GM12878 (cell line): ENCODE data around the gene SUCO. TPM values are rescaled to one million over a fixed set of nuclear protein-coding genes. Genes with fewer than 3 reads are reported as not detected.

Source experiments
- ATAC-seq: fragments of 200-7000 bp; cut with Tn5 transposase; 3 replicates; pipeline ENCODE4 v1.9.1; 2020; ENCODE audit warnings: mild to moderate bottlenecking, moderate library complexity
- BruUV-seq: library from RNA; stranded (reverse); fragments of 400-500 nt; replicated peaks from 2 replicates; lab custom pipeline; 2021; lab: Mats Ljungman, UMichigan
- CTCF ChIA-PET: fragments of 300-600 bp; sonication (Branson Sonifier 250); formaldehyde crosslinking; extraction: SDS; loops from one replicate; lab custom pipeline; 2021; ENCODE audit warnings: inconsistent platforms; lab: Yijun Ruan, JAX
- POLR2A ChIA-PET: fragments of 350-600 bp; formaldehyde crosslinking; extraction: SDS; loops from one replicate; lab custom pipeline; 2021; ENCODE audit warnings: inconsistent platforms; lab: Charles Lee
- RAD21 ChIA-PET: fragments of 300-600 bp; sonication (Branson Sonifier 250); formaldehyde crosslinking; loops from one replicate; lab custom pipeline; 2023; ENCODE audit warnings: antibody characterized with exemption; ENCODE audit not compliant: unreplicated experiment; lab: Charles Lee
- SMC1A ChIA-PET: fragments of 300-600 bp; sonication (Branson Sonifier 250); formaldehyde crosslinking; loops from one replicate; lab custom pipeline; 2023; ENCODE audit not compliant: unreplicated experiment, uncharacterized antibody; lab: Charles Lee
- DNase-seq: peaks from one replicate; pipeline ENCODE4 v3.0.0-alpha.2; 2011; ENCODE audit warnings: low read depth, low spot score
- FAIRE-seq: peaks from 3 replicates; lab custom pipeline; 2011; peaks lifted over from hg19 to GRCh38; lab: Jason Lieb, UNC
- H2AFZ ChIP-seq: 2 replicates; pipeline ENCODE4 v1.6.0; 2011; ENCODE audit warnings: low read depth, low read length, control low read depth; ENCODE audit not compliant: control insufficient read depth
- H3K27ac ChIP-seq: 2 replicates; pipeline ENCODE4 v1.5.1; 2011; ENCODE audit warnings: control low read depth; ENCODE audit not compliant: control insufficient read depth, insufficient read depth
- H3K27me3 ChIP-seq, 2 experiments: replicated peaks in 1 of 2; 2 replicates each; pipeline versions ENCODE4 v1.6.0 to v1.6.1; 2011; ENCODE audit warnings: low read length in 1 of 2; ENCODE audit not compliant: control insufficient read depth in 2 of 2, insufficient read depth in 2 of 2
- H3K36me3 ChIP-seq, 2 experiments: 2 replicates each; pipeline ENCODE4 v1.5.1; 2011; ENCODE audit warnings: low read length in 1 of 2; ENCODE audit not compliant: control insufficient read depth in 2 of 2, insufficient read depth in 2 of 2
- H3K4me1 ChIP-seq: 2 replicates; pipeline ENCODE4 v1.6.1; 2011; ENCODE audit warnings: mild to moderate bottlenecking, low read length, moderate library complexity, mixed read lengths; ENCODE audit not compliant: control insufficient read depth, insufficient read depth
- H3K4me2 ChIP-seq: 2 replicates; pipeline ENCODE4 v1.6.0; 2011; ENCODE audit warnings: control low read depth; ENCODE audit not compliant: control insufficient read depth, insufficient read depth
- H3K4me3 ChIP-seq: fragments of 200-600 bp; sonication (generic); 2 replicates; pipeline ENCODE4 v1.5.1; 2016
- H3K79me2 ChIP-seq: 2 replicates; pipeline ENCODE4 v1.6.0; 2011; ENCODE audit warnings: low read length; ENCODE audit not compliant: control insufficient read depth, insufficient read depth
- H3K9ac ChIP-seq: 2 replicates; pipeline ENCODE4 v1.8.0; 2011; ENCODE audit warnings: low read length, control low read depth, mixed read lengths; ENCODE audit not compliant: control insufficient read depth, insufficient read depth
- H3K9me3 ChIP-seq: replicated peaks from 3 replicates; pipeline ENCODE4 v1.5.1; 2011; ENCODE audit warnings: mild to moderate bottlenecking, low read length; ENCODE audit not compliant: control insufficient read depth, insufficient read depth
- H4K20me1 ChIP-seq: 2 replicates; pipeline ENCODE4 v1.6.0; 2011; ENCODE audit not compliant: control insufficient read depth, insufficient read depth
- CHD2 ChIP-seq: IDR thresholded peaks from 2 replicates; pipeline ENCODE4 v1.6.1; 2011; ENCODE audit warnings: low read depth, low read length, improper control_type of control experiment, borderline replicate concordance
- CTCF ChIP-seq, 3 experiments: IDR thresholded peaks in 2 of 3; conservative IDR thresholded peaks in 1 of 3; 2 replicates each; pipeline ENCODE4 v1.5.1; 2011; ENCODE audit warnings: low read depth in 3 of 3, low read length in 3 of 3, mild to moderate bottlenecking in 3 of 3, control low read depth in 2 of 3, moderate library complexity in 2 of 3, inconsistent platforms in 1 of 3, mixed read lengths in 1 of 3; ENCODE audit not compliant: control insufficient read depth in 2 of 3, insufficient read depth in 1 of 3; ENCODE audit errors: extremely low read depth in 1 of 3
- GABPA ChIP-seq: IDR thresholded peaks from 2 replicates; pipeline ENCODE4 v1.6.1; 2014; ENCODE audit warnings: antibody characterized with exemption, low read depth, mild to moderate bottlenecking, inconsistent platforms
- MEF2B ChIP-seq: fragments of 450-650 bp; IDR thresholded peaks from 2 replicates; pipeline ENCODE4 v1.6.1; 2018; ENCODE audit warnings: mild to moderate bottlenecking, moderate library complexity; ENCODE audit not compliant: partially characterized antibody, poor library complexity, severe bottlenecking
- MYC ChIP-seq: IDR thresholded peaks from 2 replicates; pipeline ENCODE4 v1.6.1; 2011; ENCODE audit warnings: mild to moderate bottlenecking, low read length, moderate library complexity, inconsistent platforms; ENCODE audit not compliant: insufficient read depth, insufficient replicate concordance, insufficient read length, severe bottlenecking
- PAX8 ChIP-seq: fragments of 450-650 bp; IDR thresholded peaks from 2 replicates; pipeline ENCODE4 v1.6.1; 2017; ENCODE audit warnings: mild to moderate bottlenecking, moderate library complexity
- TCF7 ChIP-seq: IDR thresholded peaks from 2 replicates; pipeline ENCODE4 v1.6.1; 2014; ENCODE audit warnings: antibody characterized with exemption, borderline replicate concordance
- ZSCAN29 ChIP-seq: fragments of 450-650 bp; IDR thresholded peaks from 2 replicates; pipeline ENCODE4 v1.6.1; 2017; ENCODE audit warnings: mild to moderate bottlenecking, moderate library complexity
- WGBS: methylation state at CpG from one replicate; pipeline ENCODE4 v1.1.6; 2016; ENCODE audit warnings: low lambda C conversion rate; ENCODE audit not compliant: insufficient replicate concordance, insufficient coverage; ENCODE audit errors: missing lambda C conversion rate; 5-methylcytosine and 5-hydroxymethylcytosine counted together
- in situ Hi-C: fragments of 300-500 bp; cut with MboI; formaldehyde crosslinking; loops from 9 replicates; pipeline ENCODE4 v1.14.3; 2018; ENCODE audit warnings: mixed read lengths
- intact Hi-C: fragments of 100-400 bp; cut with micrococcal nuclease; formaldehyde crosslinking; loops from one replicate; pipeline ENCODE4 v1.14.2; 2022; ENCODE audit not compliant: unreplicated experiment
- polyA plus RNA-seq, 11 experiments: library from polyadenylated mRNA; depleted of rRNA in 4 of 11; unstranded in 6 of 11; stranded (reverse) in 5 of 11; fragments of >200 nt; fragmentation: Nextera tagmentation in 4 of 11; fragmentation: Illumina TruSeq in 1 of 11; extraction: Ambion mirVana in 4 of 11; extraction: Trizol in 1 of 11; gene quantifications; 1 replicate in 1 of 11; 2 replicates in 10 of 11; pipeline versions ENCODE4 v1.2.1 to v1.2.3, GENCODE V29; 2011 to 2016; ENCODE audit warnings: inconsistent platforms in 2 of 11, missing spikeins in 2 of 11, low read depth in 1 of 11
- total RNA-seq, 4 experiments: library from RNA; depleted of rRNA in 3 of 4; stranded (reverse); fragments of >200 nt in 3 of 4; fragmentation: Illumina TruSeq in 1 of 4; extraction: Trizol in 1 of 4; gene quantifications; 2 replicates each; pipeline versions ENCODE4 v1.2.1 to v1.2.3, GENCODE V29; 2013 to 2021

The SUCO gene
- total and polyA plus RNA-seq, 10 of the 15 experiments (the other 5 are each of a cell fraction or from before 2014, with no cell fraction given), result 1.7 to 15.3 (median 8.4) TPM

GRCh38 chr1:172537366-172537765, 4.4 kb downstream of the SUCO start:
- H3K4me1 ChIP-seq, result no peaks in the 10 kb centered on the region
- no peak overlapping the region for H3K27ac ChIP-seq
- H2AFZ ChIP-seq, result no peak overlapping the region
- H3K9me3 ChIP-seq, result no peaks in the 10 kb centered on the region
- DNase-seq (no peak), FAIRE-seq (no peak), ATAC-seq (no peak)
- 0 out of 2 replicates have a peak overlapping the region, but pooled peaks have one; percentile 52 for H3K4me3 ChIP-seq
- no peak overlapping the region; the same call in 1 of the 2 replicates for H3K4me2 ChIP-seq
- no peaks in the 10 kb centered on the region for H3K27me3 ChIP-seq
- no TSS peak for BruUV-seq
- RAD21 ChIA-PET, result no interaction called here
- SMC1A ChIA-PET, result interaction anchor here (0.6 to 3.9 kb wide), 4 partner anchors 12 to 192 kb away, joined by 3 to 11 read pairs (median 4); no protein-coding TSS in a partner anchor
- no peak overlapping the region for H3K9ac ChIP-seq
- no peaks in the 10 kb centered on the region; a peak in 1 of 4 replicates for H3K36me3 ChIP-seq
- no peaks in the 10 kb centered on the region for H4K20me1 ChIP-seq
- intact Hi-C loops (no loop called here), in situ Hi-C loops (no loop called here)
- peaks cover 74% of the 10 kb centered on the region for H3K79me2 ChIP-seq
- 62% methylated on average over 2 of the region's 2 CpGs for WGBS
- TF ChIP-seq TCF7 (no peak), MEF2B (no peak), ZSCAN29 (no peak), MYC (no peak), CHD2 (no peak), GABPA (no peak), PAX8 (no peak), CTCF (IDR thresholded peaks at IDR 0.05 in 2 of 3, conservative IDR thresholded peaks at IDR 0.05 in 1 of 3; ENCODE audit: control insufficient read depth in 2 of 3, extremely low read depth in 1 of 3, insufficient read depth in 1 of 3, low read depth in 3 of 3, low read length in 3 of 3) (no peak)
- POLR2A ChIA-PET, result no interaction called here
- CTCF ChIA-PET, result interaction anchor here (0.6 to 1.3 kb wide), 5 partner anchors 9 to 182 kb away, joined by 3 to 5 read pairs (median 3); no protein-coding TSS in a partner anchor
